Calu3 (cell line): ENCODE data around the gene MSANTD4. TPM values are rescaled to one million over a fixed set of nuclear protein-coding genes. Genes with fewer than 3 reads are reported as not detected.

Experiments
- BruUV-seq: library from RNA; stranded (reverse); fragments of 400-500 nt; replicated peaks from 2 replicates; lab custom pipeline; 2021; lab: Mats Ljungman, UMichigan
- CTCF ChIA-PET: fragments of 300-600 bp; sonication (Branson Sonifier 250); formaldehyde crosslinking; loops from one replicate; lab custom pipeline; 2022; ENCODE audit warnings: antibody characterized with exemption; lab: Charles Lee
- DNase-seq: peaks from one replicate; pipeline ENCODE4 v3.0.0; 2022
- H3K27ac Mint-ChIP-seq: one replicate; pipeline ENCODE4 v1.8.0; 2022; ENCODE audit warnings: mixed read lengths; ENCODE audit not compliant: unreplicated experiment
- H3K27me3 Mint-ChIP-seq: one replicate; pipeline ENCODE4 v1.8.0; 2022; ENCODE audit warnings: mixed read lengths; ENCODE audit not compliant: unreplicated experiment
- H3K36me3 Mint-ChIP-seq: one replicate; pipeline ENCODE4 v1.8.0; 2022; ENCODE audit warnings: mild to moderate bottlenecking, moderate library complexity, mixed read lengths; ENCODE audit not compliant: insufficient read depth, unreplicated experiment
- H3K4me1 Mint-ChIP-seq: one replicate; pipeline ENCODE4 v1.8.0; 2022; ENCODE audit warnings: mild to moderate bottlenecking, low read depth, mixed read lengths; ENCODE audit not compliant: unreplicated experiment
- H3K4me3 Mint-ChIP-seq: one replicate; pipeline ENCODE4 v1.8.0; 2022; ENCODE audit warnings: mild to moderate bottlenecking, low read depth, moderate library complexity, mixed read lengths; ENCODE audit not compliant: unreplicated experiment
- H3K9me3 Mint-ChIP-seq: one replicate; pipeline ENCODE4 v1.8.0; 2022; ENCODE audit warnings: low read depth, mixed read lengths; ENCODE audit not compliant: unreplicated experiment
- intact Hi-C: fragments of 100-400 bp; cut with micrococcal nuclease; formaldehyde crosslinking; loops from one replicate; pipeline ENCODE4 v1.10.0; 2022; ENCODE audit not compliant: unreplicated experiment
- total RNA-seq: library from RNA; stranded (reverse); gene quantifications from 2 replicates; pipeline ENCODE4 v1.2.3, GENCODE V29; 2022
- TF ChIP-seq, protein P1 (sequence below): fragments of 200-600 bp; IDR thresholded peaks from one replicate; pipeline ENCODE4 v1.8.0; 2022; ENCODE audit warnings: antibody characterized with exemption; ENCODE audit not compliant: unreplicated experiment

MSANTD4 gene
- total RNA-seq, 1 experiment from 2014 or later = 15.5 TPM

DNA sequence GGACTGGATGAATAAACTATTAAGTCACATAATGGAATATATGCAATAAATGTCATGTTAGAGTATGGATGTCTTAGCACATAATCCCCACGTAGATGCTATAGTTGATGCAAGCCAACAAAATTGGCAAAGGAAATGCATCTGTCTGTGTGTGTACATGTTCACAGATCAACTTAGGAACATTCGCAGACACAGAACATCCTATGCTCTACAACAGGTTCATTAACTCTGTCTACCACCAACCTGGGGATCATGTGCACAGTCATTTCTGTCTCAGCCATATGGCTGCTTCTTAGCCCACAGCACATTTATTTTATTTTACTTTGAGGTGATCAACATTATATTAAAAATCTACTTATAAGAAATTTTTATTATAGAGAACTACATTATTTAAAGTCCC, 4.9 kb downstream of the MSANTD4 start:
- BruUV-seq = no TSS peak
- Mint-ChIP-seq H3K4me3 (no peak overlapping the region), H3K27ac (no peak overlapping the region), H3K27me3 (no peaks in the 10 kb centered on the region), H3K36me3 (peaks cover 18% of the 10 kb centered on the region), H3K9me3 (no peaks in the 10 kb centered on the region), H3K4me1 (peaks cover 26% of the 10 kb centered on the region)
- intact Hi-C loops = no loop called here
- DNase-seq = no peak
- CTCF ChIA-PET = no interaction called here
- TF ChIP-seq, protein P1, sequence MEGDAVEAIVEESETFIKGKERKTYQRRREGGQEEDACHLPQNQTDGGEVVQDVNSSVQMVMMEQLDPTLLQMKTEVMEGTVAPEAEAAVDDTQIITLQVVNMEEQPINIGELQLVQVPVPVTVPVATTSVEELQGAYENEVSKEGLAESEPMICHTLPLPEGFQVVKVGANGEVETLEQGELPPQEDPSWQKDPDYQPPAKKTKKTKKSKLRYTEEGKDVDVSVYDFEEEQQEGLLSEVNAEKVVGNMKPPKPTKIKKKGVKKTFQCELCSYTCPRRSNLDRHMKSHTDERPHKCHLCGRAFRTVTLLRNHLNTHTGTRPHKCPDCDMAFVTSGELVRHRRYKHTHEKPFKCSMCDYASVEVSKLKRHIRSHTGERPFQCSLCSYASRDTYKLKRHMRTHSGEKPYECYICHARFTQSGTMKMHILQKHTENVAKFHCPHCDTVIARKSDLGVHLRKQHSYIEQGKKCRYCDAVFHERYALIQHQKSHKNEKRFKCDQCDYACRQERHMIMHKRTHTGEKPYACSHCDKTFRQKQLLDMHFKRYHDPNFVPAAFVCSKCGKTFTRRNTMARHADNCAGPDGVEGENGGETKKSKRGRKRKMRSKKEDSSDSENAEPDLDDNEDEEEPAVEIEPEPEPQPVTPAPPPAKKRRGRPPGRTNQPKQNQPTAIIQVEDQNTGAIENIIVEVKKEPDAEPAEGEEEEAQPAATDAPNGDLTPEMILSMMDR = no peak

DNA sequence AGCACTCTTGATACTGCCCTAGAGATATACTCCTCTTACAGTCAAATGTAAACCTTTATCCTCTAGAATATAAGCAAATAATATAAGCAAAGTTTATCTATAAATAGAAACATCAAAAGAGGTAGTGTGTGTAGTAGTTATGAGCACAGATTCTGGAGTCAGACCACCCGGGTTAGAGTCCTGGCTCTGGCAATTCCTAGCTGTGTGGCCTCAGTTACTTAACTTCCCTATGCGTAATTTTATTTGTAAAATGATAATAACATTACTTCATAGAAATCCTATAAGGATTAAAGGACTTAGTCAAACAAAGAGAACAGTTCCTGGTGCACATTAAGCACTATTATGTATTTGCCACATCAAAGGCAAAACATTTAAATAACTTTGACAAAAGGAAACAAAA, 7.0 kb downstream of the MSANTD4 start:
- CTCF ChIA-PET = no interaction called here
- H3K9me3 Mint-ChIP-seq = no peaks in the 10 kb centered on the region
- no peak overlapping the region for H3K27ac Mint-ChIP-seq
- intact Hi-C loops = no loop called here
- TF ChIP-seq, protein P1 = no peak
- no peaks in the 10 kb centered on the region for H3K27me3 Mint-ChIP-seq
- peaks cover 5% of the 10 kb centered on the region for H3K36me3 Mint-ChIP-seq
- H3K4me3 Mint-ChIP-seq = no peak overlapping the region
- peaks cover 18% of the 10 kb centered on the region for H3K4me1 Mint-ChIP-seq
- no peak for DNase-seq
- BruUV-seq = no TSS peak

DNA sequence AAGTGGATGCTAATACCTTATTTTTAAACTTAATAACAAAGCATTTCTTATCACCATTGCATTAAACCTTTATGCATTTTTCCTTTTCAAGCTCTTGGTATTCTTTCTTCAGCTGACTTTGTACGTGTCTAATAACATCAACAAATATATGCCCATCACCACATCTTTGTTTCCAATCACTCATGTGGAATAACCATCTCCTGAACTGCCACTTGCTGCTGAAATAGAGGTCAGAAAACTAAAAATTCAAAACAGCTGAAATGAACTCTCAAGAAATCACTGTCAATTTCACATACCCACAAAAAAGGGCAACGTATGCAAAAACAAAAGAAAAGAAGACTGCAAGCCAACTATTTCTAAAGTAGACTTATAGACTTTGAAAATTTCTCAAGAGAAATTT, 7.4 kb downstream of the MSANTD4 start:
- BruUV-seq = no TSS peak
- no peaks in the 10 kb centered on the region for H3K9me3 Mint-ChIP-seq
- no peak for DNase-seq
- H3K27ac Mint-ChIP-seq = no peak overlapping the region
- H3K36me3 Mint-ChIP-seq = peaks cover 5% of the 10 kb centered on the region
- H3K4me3 Mint-ChIP-seq = no peak overlapping the region
- CTCF ChIA-PET = no interaction called here
- intact Hi-C loops = no loop called here
- H3K27me3 Mint-ChIP-seq = no peaks in the 10 kb centered on the region
- TF ChIP-seq, protein P1 = no peak
- peaks cover 14% of the 10 kb centered on the region for H3K4me1 Mint-ChIP-seq

DNA sequence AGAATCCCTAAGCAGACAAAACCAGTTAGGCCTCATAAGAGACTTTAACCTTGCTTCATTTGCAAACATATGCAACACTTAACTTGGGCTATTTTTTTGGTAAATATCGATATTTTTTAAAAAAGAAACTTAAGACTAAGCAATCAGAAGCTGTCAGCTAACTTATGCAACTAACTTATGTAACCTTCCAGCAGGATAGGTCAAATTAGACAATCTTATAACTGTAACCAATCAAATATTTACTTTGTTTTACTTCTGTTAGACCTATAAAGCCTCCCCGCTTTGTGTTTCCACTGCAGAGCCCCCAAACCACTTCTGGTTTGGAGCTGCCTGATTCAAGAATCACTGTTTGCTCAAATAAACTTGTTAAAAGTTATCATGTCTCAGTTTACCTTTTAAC, 8.0 kb downstream of the MSANTD4 start:
- intact Hi-C loops = no loop called here

More for the DNA sequence above, 8.0 kb downstream of the MSANTD4 start:
- Mint-ChIP-seq H3K4me1 (peaks cover 8% of the 10 kb centered on the region), H3K36me3 (peaks cover 3% of the 10 kb centered on the region), H3K9me3 (no peaks in the 10 kb centered on the region), H3K4me3 (no peak overlapping the region), H3K27me3 (no peaks in the 10 kb centered on the region), H3K27ac (no peak overlapping the region)
- no peak for DNase-seq
- BruUV-seq = no TSS peak
- CTCF ChIA-PET = no interaction called here
- TF ChIP-seq, protein P1 = no peak
